Fibroblast of lung (primary cell): ENCODE measurements around the gene INTS6. TPM values are rescaled to one million over a fixed set of nuclear protein-coding genes. Genes with fewer than 3 reads are reported as not detected.

Experiments
- DNase-seq, 2 donors: peaks; one replicate each; pipeline versions ENCODE4 v3.0.0 to v3.0.0-alpha.2; 2010; ENCODE audit warnings: low read depth in 2 of 2
- H2AFZ ChIP-seq: 2 replicates; pipeline ENCODE4 v1.5.1; 2012; ENCODE audit warnings: low read length, control low read depth, inconsistent platforms
- H3K27ac ChIP-seq: 2 replicates; pipeline ENCODE4 v1.5.1; 2011; ENCODE audit warnings: low read length, control low read depth; ENCODE audit not compliant: insufficient read depth
- H3K27me3 ChIP-seq: 2 replicates; pipeline ENCODE4 v1.5.1; 2011; ENCODE audit warnings: mild to moderate bottlenecking, low read length; ENCODE audit not compliant: control insufficient read depth, insufficient read depth
- H3K36me3 ChIP-seq: 2 replicates; pipeline ENCODE4 v1.5.1; 2011; ENCODE audit warnings: low read length; ENCODE audit not compliant: control insufficient read depth, insufficient read depth
- H3K4me1 ChIP-seq: 2 replicates; pipeline ENCODE4 v1.5.1; 2011; ENCODE audit warnings: low read length; ENCODE audit not compliant: control insufficient read depth, insufficient read depth; ENCODE audit errors: extremely low read depth
- H3K4me2 ChIP-seq: 2 replicates; pipeline ENCODE4 v1.5.1; 2011; ENCODE audit warnings: low read length, control low read depth; ENCODE audit not compliant: insufficient read depth; ENCODE audit errors: extremely low read depth
- H3K4me3 ChIP-seq, 4 experiments: fragments of 200-600 bp in 1 of 4; sonication (generic) in 1 of 4; replicated peaks in 1 of 4; 2 replicates each; pipeline ENCODE4 v1.5.1; 2011 to 2016; ENCODE audit warnings: low read length in 4 of 4, low read depth in 3 of 4, mild to moderate bottlenecking in 3 of 4, control low read depth in 2 of 4, inconsistent platforms in 1 of 4, mixed read lengths in 1 of 4; ENCODE audit not compliant: insufficient read depth in 1 of 4; ENCODE audit errors: control extremely low read depth in 1 of 4
- H3K79me2 ChIP-seq: 2 replicates; pipeline ENCODE4 v1.5.1; 2012; ENCODE audit warnings: mild to moderate bottlenecking, low read length, inconsistent platforms; ENCODE audit not compliant: control insufficient read depth, insufficient read depth
- H3K9ac ChIP-seq: 2 replicates; pipeline ENCODE4 v1.5.1; 2011; ENCODE audit warnings: mild to moderate bottlenecking, low read length, control low read depth; ENCODE audit not compliant: insufficient read depth
- H3K9me3 ChIP-seq: 2 replicates; pipeline ENCODE4 v1.5.1; 2012; ENCODE audit warnings: low read depth, low read length; ENCODE audit not compliant: control insufficient read depth, insufficient read depth
- H4K20me1 ChIP-seq: 2 replicates; pipeline ENCODE4 v1.5.1; 2011; ENCODE audit warnings: low read length; ENCODE audit not compliant: control insufficient read depth, insufficient read depth; ENCODE audit errors: extremely low read depth
- EZH2 ChIP-seq: IDR thresholded peaks from 2 replicates; pipeline ENCODE4 v1.5.1; 2012; ENCODE audit warnings: low read length, control low read depth, mild to moderate bottlenecking; ENCODE audit errors: missing control alignments
- polyA plus RNA-seq, 2 donors: library from polyadenylated mRNA; depleted of rRNA in 1 of 2; stranded (reverse) in 1 of 2; unstranded in 1 of 2; fragments of >200 nt; gene quantifications; 2 replicates each; pipeline ENCODE4 v1.2.1, GENCODE V29; 2011 to 2012; ENCODE audit warnings: missing spikeins in 1 of 2
- total RNA-seq: library from RNA; depleted of rRNA; stranded (reverse); fragments of >200 nt; gene quantifications from 2 replicates; pipeline ENCODE4 v1.2.1, GENCODE V29; 2014
- TF ChIP-seq, protein P1 (sequence below), 2 donors: IDR thresholded peaks in 1 of 2; conservative IDR thresholded peaks in 1 of 2; 1 replicate in 1 of 2; 2 replicates in 1 of 2; pipeline ENCODE4 v1.5.1; 2011 to 2012; ENCODE audit warnings: low read length in 2 of 2, control low read depth in 1 of 2, inconsistent platforms in 1 of 2, low read depth in 1 of 2, mild to moderate bottlenecking in 1 of 2

INTS6 gene
- total and polyA plus RNA-seq, 2 donors (not counting 1 experiment from before 2014, with no cell fraction given), result 29.3 to 66.7 TPM

DNA sequence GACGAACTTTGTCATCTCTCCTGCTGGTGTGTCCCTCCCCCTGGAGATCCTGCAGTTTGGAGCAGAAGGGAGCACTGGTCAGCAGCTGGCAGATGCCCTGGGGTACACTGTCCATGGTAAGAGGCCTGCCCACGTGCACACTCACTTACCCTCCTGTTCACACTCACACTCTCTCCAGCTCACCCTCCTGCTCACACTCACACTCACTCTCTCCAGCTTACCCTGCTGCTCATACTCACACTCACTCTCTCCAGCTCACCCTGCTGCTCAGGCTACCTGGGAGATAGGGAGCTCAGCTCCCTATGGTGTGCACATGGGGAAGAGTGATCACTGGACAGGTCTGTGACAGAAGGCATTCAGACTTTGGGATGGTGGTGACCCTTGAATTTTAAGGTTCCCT, 111.6 kb downstream of the INTS6 start:
- DNase-seq, result no peak
- Histone ChIP-seq H3K27me3 (no peaks in the 10 kb centered on the region), H3K9ac (no peak overlapping the region), H2AFZ (no peak overlapping the region), H3K4me2 (no peak overlapping the region), H3K4me3 (no peak overlapping the region), H3K9me3 (no peaks in the 10 kb centered on the region), H4K20me1 (no peaks in the 10 kb centered on the region), H3K4me1 (no peaks in the 10 kb centered on the region), H3K79me2 (no peaks in the 10 kb centered on the region), H3K27ac (no peak overlapping the region), H3K36me3 (no peaks in the 10 kb centered on the region)
- TF ChIP-seq EZH2, result no peak
- TF ChIP-seq, protein P1, sequence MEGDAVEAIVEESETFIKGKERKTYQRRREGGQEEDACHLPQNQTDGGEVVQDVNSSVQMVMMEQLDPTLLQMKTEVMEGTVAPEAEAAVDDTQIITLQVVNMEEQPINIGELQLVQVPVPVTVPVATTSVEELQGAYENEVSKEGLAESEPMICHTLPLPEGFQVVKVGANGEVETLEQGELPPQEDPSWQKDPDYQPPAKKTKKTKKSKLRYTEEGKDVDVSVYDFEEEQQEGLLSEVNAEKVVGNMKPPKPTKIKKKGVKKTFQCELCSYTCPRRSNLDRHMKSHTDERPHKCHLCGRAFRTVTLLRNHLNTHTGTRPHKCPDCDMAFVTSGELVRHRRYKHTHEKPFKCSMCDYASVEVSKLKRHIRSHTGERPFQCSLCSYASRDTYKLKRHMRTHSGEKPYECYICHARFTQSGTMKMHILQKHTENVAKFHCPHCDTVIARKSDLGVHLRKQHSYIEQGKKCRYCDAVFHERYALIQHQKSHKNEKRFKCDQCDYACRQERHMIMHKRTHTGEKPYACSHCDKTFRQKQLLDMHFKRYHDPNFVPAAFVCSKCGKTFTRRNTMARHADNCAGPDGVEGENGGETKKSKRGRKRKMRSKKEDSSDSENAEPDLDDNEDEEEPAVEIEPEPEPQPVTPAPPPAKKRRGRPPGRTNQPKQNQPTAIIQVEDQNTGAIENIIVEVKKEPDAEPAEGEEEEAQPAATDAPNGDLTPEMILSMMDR (conservative IDR thresholded peaks at IDR 0.05 in 1 of 2, IDR thresholded peaks at IDR 0.05 in 1 of 2; ENCODE audit: low read depth in 1 of 2, low read length in 2 of 2), result no peak

DNA sequence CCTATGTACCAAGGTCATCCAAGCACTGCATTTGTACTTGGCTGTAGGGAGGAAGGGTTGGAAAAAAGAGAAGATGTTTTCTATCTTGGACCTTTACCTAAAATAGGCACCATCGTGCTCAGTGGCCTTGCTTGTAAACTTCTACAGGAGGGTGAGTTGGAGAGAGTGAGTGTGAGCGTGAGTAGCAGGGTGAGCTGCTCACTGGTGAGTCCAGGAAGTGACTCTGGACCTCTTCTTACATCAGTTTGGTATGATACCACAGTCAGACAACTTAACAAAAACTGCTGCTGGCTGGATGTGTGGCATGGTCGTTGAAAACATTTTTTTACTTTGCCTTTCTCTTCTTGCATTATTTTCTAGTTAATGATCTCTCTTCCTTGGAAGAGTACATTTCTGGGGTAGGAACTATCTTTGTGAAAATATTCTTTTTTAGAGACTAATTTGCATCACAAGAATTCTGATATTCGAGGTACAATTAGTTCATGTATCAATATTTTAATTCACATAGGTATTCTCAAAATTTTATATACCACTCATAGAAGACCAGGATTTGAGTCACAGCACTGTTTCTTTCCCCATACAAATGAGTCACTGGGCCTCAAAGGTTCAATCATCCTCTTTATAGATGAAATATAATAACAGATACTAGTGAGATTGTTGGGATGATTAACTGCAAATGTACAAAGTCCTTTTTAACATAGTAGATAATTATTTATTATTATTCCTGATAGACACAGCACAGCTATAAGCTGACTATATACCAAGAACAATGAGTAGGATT, 112.7 kb downstream of the INTS6 start:
- H3K9ac ChIP-seq, result no peak overlapping the region

DNA sequence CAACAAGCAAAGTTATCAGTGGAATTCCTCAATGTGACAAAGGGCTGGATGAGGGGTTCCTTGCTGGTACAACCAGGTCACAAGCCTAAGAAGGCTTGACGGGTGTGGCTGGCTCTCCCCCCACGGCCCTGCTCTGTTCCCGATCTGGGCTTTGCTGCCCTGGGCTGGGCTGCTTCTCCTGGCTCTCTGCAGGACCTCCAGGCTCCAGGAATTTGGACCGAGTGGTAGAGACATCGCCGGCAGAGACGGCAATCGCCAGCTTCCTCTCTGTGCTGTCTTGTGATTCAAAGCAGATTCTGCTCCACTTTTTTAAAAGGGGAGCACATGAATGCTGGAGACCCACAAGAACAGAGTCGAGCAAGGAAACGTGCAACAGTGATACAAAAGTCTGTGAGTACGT, 113.5 kb downstream of the INTS6 start, which contains the start of gene SERPINE3:
SERPINE3 (plus strand) TSS at position 338 of the 400 bp plus-strand sequence. CDS start 1,401 bp downstream, outside the sequence.
- no peaks in the 10 kb centered on the region for H4K20me1 ChIP-seq
- no peak for DNase-seq
- no peak for TF ChIP-seq EZH2
- TF ChIP-seq, protein P1 (conservative IDR thresholded peaks at IDR 0.05 in 1 of 2, IDR thresholded peaks at IDR 0.05 in 1 of 2; ENCODE audit: low read depth in 1 of 2, low read length in 2 of 2), result no peak

More for the DNA sequence above, 112.7 kb downstream of the INTS6 start:
- Histone ChIP-seq H3K36me3 (no peaks in the 10 kb centered on the region), H2AFZ (no peak overlapping the region), H3K4me3 (no peak overlapping the region), H3K4me2 (no peak overlapping the region), H3K27ac (no peak overlapping the region), H4K20me1 (no peaks in the 10 kb centered on the region), H3K79me2 (no peaks in the 10 kb centered on the region), H3K4me1 (no peaks in the 10 kb centered on the region), H3K9me3 (no peaks in the 10 kb centered on the region), H3K27me3 (no peaks in the 10 kb centered on the region)
- DNase-seq, result no peak
- TF ChIP-seq, protein P1 (conservative IDR thresholded peaks at IDR 0.05 in 1 of 2, IDR thresholded peaks at IDR 0.05 in 1 of 2; ENCODE audit: low read depth in 1 of 2, low read length in 2 of 2), result no peak
- no peak for TF ChIP-seq EZH2

More for the DNA sequence above, 113.5 kb downstream of the INTS6 start, which contains the start of gene SERPINE3:
- Histone ChIP-seq H3K4me1 (no peaks in the 10 kb centered on the region), H3K79me2 (no peaks in the 10 kb centered on the region), H3K36me3 (no peaks in the 10 kb centered on the region), H3K4me3 (no peak within 1 kb of the TSS), H3K9ac (no peak within 1 kb of the TSS), H3K4me2 (no peak within 1 kb of the TSS), H3K9me3 (no peaks in the 10 kb centered on the region), H2AFZ (no peak within 1 kb of the TSS), H3K27me3 (no peaks in the 10 kb centered on the region), H3K27ac (no peak within 1 kb of the TSS)
